Neural progenitor cell (in vitro differentiated cells): ENCODE results near the gene PPM1E.

Source experiments
- EZH2 ChIP-seq: fragments of 200-600 bp; sonication (generic); IDR thresholded peaks from 2 replicates; pipeline ENCODE4 v1.6.1; 2017; ENCODE audit warnings: antibody characterized with exemption, mild to moderate bottlenecking, moderate library complexity
- EZH2phosphoT487 ChIP-seq: fragments of 200-600 bp; sonication (generic); IDR thresholded peaks from 2 replicates; pipeline ENCODE4 v1.6.1; 2017; ENCODE audit warnings: antibody characterized with exemption
- TF ChIP-seq, protein P1 (sequence below): fragments of 200-600 bp; sonication (generic); IDR thresholded peaks from 2 replicates; pipeline ENCODE4 v1.5.1; 2017; ENCODE audit warnings: antibody characterized with exemption, mild to moderate bottlenecking

DNA sequence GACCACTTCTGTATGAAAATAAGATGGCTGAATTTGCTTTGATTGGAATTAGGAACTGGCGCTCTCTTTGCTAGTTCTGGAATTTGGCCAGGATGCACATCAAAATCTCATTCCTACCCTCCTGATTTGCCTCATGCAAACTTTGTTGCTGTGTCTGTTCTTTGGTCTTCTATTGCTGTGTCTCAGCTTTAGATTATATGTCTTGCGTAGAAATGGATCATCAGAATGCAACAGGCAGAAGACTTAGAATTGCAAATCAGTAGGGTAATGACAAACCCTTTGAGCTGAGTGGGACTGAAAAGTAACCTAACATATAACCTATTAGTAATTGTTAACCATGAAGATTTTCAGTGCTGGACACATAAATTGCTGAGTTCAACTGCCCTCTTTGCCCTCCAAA, 33.0 kb upstream of the PPM1E start:
- TF ChIP-seq, protein P1, sequence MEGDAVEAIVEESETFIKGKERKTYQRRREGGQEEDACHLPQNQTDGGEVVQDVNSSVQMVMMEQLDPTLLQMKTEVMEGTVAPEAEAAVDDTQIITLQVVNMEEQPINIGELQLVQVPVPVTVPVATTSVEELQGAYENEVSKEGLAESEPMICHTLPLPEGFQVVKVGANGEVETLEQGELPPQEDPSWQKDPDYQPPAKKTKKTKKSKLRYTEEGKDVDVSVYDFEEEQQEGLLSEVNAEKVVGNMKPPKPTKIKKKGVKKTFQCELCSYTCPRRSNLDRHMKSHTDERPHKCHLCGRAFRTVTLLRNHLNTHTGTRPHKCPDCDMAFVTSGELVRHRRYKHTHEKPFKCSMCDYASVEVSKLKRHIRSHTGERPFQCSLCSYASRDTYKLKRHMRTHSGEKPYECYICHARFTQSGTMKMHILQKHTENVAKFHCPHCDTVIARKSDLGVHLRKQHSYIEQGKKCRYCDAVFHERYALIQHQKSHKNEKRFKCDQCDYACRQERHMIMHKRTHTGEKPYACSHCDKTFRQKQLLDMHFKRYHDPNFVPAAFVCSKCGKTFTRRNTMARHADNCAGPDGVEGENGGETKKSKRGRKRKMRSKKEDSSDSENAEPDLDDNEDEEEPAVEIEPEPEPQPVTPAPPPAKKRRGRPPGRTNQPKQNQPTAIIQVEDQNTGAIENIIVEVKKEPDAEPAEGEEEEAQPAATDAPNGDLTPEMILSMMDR = no peak
- TF ChIP-seq EZH2 (no peak), EZH2phosphoT487 (no peak)
